Gastroesophageal sphincter (tissue), 4 donors: ENCODE measurements around the gene GNPTG. TPM values are rescaled to one million over a fixed set of nuclear protein-coding genes. Genes with fewer than 3 reads are reported as not detected.

ENCODE experiments used
- ATAC-seq: fragments of 150-250 bp; one replicate; pipeline ENCODE4 v1.9.1; 2016; ENCODE audit warnings: mild to moderate bottlenecking, moderate library complexity
- H3K27ac ChIP-seq, 4 donors: fragments of 200-600 bp; sonication (generic) in 3 of 4; 1 replicate in 3 of 4; 2 replicates in 1 of 4; pipeline ENCODE4 v1.5.1; 2016 to 2019
- H3K27me3 ChIP-seq: fragments of 200-600 bp; sonication (generic); one replicate; pipeline ENCODE4 v1.5.1; 2019
- H3K36me3 ChIP-seq, 2 donors: fragments of 200-600 bp; sonication (generic); one replicate each; pipeline ENCODE4 v1.5.1; 2019; ENCODE audit warnings: control low read depth in 1 of 2
- H3K4me1 ChIP-seq, 3 donors: fragments of 200-600 bp; sonication (generic); 1 replicate in 2 of 3; 2 replicates in 1 of 3; pipeline ENCODE4 v1.5.1; 2016 to 2019; ENCODE audit warnings: control low read depth in 2 of 3
- H3K4me3 ChIP-seq, 2 donors: fragments of 200-600 bp; sonication (generic); one replicate each; pipeline ENCODE4 v1.5.1; 2019; ENCODE audit warnings: mild to moderate bottlenecking in 1 of 2, moderate library complexity in 1 of 2
- H3K9me3 ChIP-seq, 3 donors: fragments of 200-600 bp; sonication (generic); one replicate each; pipeline ENCODE4 v1.5.1; 2017 to 2019; ENCODE audit warnings: control low read depth in 2 of 3
- CTCF ChIP-seq, 4 experiments: fragments of 200-600 bp in 2 of 4; fragments of 450-650 bp in 2 of 4; sonication (generic) in 1 of 4; IDR thresholded peaks; one replicate each; pipeline ENCODE4 v1.5.1; 2017 to 2019; ENCODE audit warnings: antibody characterized with exemption in 4 of 4, mild to moderate bottlenecking in 2 of 4, moderate library complexity in 2 of 4
- EP300 ChIP-seq: sonication (generic); formaldehyde crosslinking; IDR thresholded peaks from one replicate; pipeline ENCODE4 v1.6.1; 2017; ENCODE audit warnings: antibody characterized with exemption, mild to moderate bottlenecking
- POLR2A ChIP-seq, 2 donors: fragments of 450-650 bp; IDR thresholded peaks; one replicate each; pipeline ENCODE4 v1.6.1; 2017; ENCODE audit warnings: antibody characterized with exemption in 2 of 2, mild to moderate bottlenecking in 2 of 2, moderate library complexity in 1 of 2
- POLR2AphosphoS5 ChIP-seq: sonication (generic); formaldehyde crosslinking; IDR thresholded peaks from one replicate; pipeline ENCODE4 v1.6.1; 2017; ENCODE audit warnings: antibody characterized with exemption
- WGBS, 2 donors: methylation state at CpG; one replicate each; pipeline ENCODE4 v1.1.5; 2018; ENCODE audit warnings: low coverage in 1 of 2; 5-methylcytosine and 5-hydroxymethylcytosine counted together
- total RNA-seq, 4 donors: library from RNA; depleted of rRNA; stranded (reverse); fragments of >200 nt; gene quantifications; one replicate each; pipeline ENCODE4 v1.1.0, GENCODE V29; 2016

The GNPTG gene
- total RNA-seq, 4 donors from 2014 or later, result 45.1 to 55.3 (median 50.5) TPM

GRCh38 chr16:1345087-1345486, 6.6 kb upstream of the GNPTG start:
- WGBS, 2 donors, result no CpG with 5 or more reads among the region's 11 CpGs
- H3K27ac ChIP-seq, result no peak overlapping the region
- TF ChIP-seq POLR2AphosphoS5 (no peak), EP300 (no peak), POLR2A (IDR thresholded peaks at IDR 0.05) (no peak), CTCF (IDR thresholded peaks at IDR 0.05) (no peak)
- peaks cover 0 to 29% of the 10 kb centered on the region in 2 donors for H3K36me3 ChIP-seq
- ATAC-seq, result no peak
- peaks cover 28% of the 10 kb centered on the region for H3K27me3 ChIP-seq
- H3K4me1 ChIP-seq, result peaks cover 0 to 27% (median 6%) of the 10 kb centered on the region in 3 donors
- H3K9me3 ChIP-seq, result no peaks in the 10 kb centered on the region
- H3K4me3 ChIP-seq, result no peak overlapping the region

GRCh38 chr16:1345651-1346421, 5.9 kb upstream of the GNPTG start:
- peaks cover 0 to 34% (median 10%) of the 10 kb centered on the region in 3 donors for H3K4me1 ChIP-seq
- no peaks in the 10 kb centered on the region for H3K9me3 ChIP-seq
- no peak for ATAC-seq
- H3K4me3 ChIP-seq, result no peak overlapping the region
- WGBS, 2 donors, result 50% methylated on average over 2 of the region's 31 CpGs; no CpG with 5 or more reads in 1 of the 2 donors
- TF ChIP-seq POLR2AphosphoS5, result no peak
- no peak for TF ChIP-seq CTCF (IDR thresholded peaks at IDR 0.05)
- no peak for TF ChIP-seq EP300
- TF ChIP-seq POLR2A (IDR thresholded peaks at IDR 0.05), result no peak
- peaks cover 26% of the 10 kb centered on the region for H3K27me3 ChIP-seq
- H3K27ac ChIP-seq, result no peak overlapping the region
- peaks cover 0 to 34% of the 10 kb centered on the region in 2 donors for H3K36me3 ChIP-seq

- Histone ChIP-seq H3K27me3 (peaks cover 18% of the 10 kb centered on the region), H3K27ac (no peak overlapping the region), H3K36me3 (peaks cover 0 to 34% of the 10 kb centered on the region in 2 donors), H3K9me3 (no peaks in the 10 kb centered on the region), H3K4me1 (peaks cover 0 to 40% (median 13%) of the 10 kb centered on the region in 3 donors), H3K4me3 (no peak overlapping the region)
- no peak for TF ChIP-seq POLR2AphosphoS5
- TF ChIP-seq CTCF (IDR thresholded peaks at IDR 0.05), result no peak
- no peak for TF ChIP-seq EP300
- no peak for TF ChIP-seq POLR2A (IDR thresholded peaks at IDR 0.05)
- no CpG with 5 or more reads among the region's 34 CpGs for WGBS, 2 donors
- ATAC-seq, result no peak
Observed at GRCh38 chr16:1346422-1347285, 5.1 kb upstream of the GNPTG start.

GRCh38 chr16:1347286-1347855, 4.4 kb upstream of the GNPTG start:
- Histone ChIP-seq H3K27ac (no peak overlapping the region), H3K4me1 (peaks cover 0 to 39% (median 11%) of the 10 kb centered on the region in 3 donors), H3K36me3 (peaks cover 0 to 34% of the 10 kb centered on the region in 2 donors), H3K27me3 (peaks cover 11% of the 10 kb centered on the region), H3K4me3 (no peak overlapping the region), H3K9me3 (no peaks in the 10 kb centered on the region)
- TF ChIP-seq CTCF (IDR thresholded peaks at IDR 0.05), result no peak
- no peak for ATAC-seq
- WGBS, 2 donors, result no CpG with 5 or more reads among the region's 31 CpGs
